GM12891 (cell line): ENCODE results near the gene SIK3.
"Not testable (repeated sequence)": the region's sequence is repeated elsewhere in the genome, so short reads cannot be mapped to it uniquely, and the experiment has no call there.

Experiments used
- POLR2A ChIP-seq: IDR thresholded peaks from 2 replicates; pipeline ENCODE4 v1.6.1; 2011; ENCODE audit warnings: low read depth, low read length, control low read depth
- POU2F2 ChIP-seq: IDR thresholded peaks from 2 replicates; pipeline ENCODE4 v1.6.1; 2011; ENCODE audit warnings: low read depth, mild to moderate bottlenecking, control low read depth, low read length, moderate library complexity

GRCh38 chr11:117112939-117113338 is 14.7 kb upstream of the SIK3 start:
- TF ChIP-seq POU2F2, POLR2A: not testable (repeated sequence)
